Occipital lobe (tissue), 2 donors: ENCODE results near the gene USHBP1. TPM values are rescaled to one million over a fixed set of nuclear protein-coding genes. Genes with fewer than 3 reads are reported as not detected.

Source experiments
- DNase-seq: peaks from one replicate; lab custom pipeline; 2025; lab: John Stamatoyannopoulos, UW
- total RNA-seq: library from RNA; depleted of rRNA; stranded (reverse); fragments of >200 nt; gene quantifications from one replicate; pipeline ENCODE4 v1.2.3, GENCODE V29; 2014

The USHBP1 gene
- total RNA-seq, 1 donor from 2014 or later, result 0.47 TPM

DNA sequence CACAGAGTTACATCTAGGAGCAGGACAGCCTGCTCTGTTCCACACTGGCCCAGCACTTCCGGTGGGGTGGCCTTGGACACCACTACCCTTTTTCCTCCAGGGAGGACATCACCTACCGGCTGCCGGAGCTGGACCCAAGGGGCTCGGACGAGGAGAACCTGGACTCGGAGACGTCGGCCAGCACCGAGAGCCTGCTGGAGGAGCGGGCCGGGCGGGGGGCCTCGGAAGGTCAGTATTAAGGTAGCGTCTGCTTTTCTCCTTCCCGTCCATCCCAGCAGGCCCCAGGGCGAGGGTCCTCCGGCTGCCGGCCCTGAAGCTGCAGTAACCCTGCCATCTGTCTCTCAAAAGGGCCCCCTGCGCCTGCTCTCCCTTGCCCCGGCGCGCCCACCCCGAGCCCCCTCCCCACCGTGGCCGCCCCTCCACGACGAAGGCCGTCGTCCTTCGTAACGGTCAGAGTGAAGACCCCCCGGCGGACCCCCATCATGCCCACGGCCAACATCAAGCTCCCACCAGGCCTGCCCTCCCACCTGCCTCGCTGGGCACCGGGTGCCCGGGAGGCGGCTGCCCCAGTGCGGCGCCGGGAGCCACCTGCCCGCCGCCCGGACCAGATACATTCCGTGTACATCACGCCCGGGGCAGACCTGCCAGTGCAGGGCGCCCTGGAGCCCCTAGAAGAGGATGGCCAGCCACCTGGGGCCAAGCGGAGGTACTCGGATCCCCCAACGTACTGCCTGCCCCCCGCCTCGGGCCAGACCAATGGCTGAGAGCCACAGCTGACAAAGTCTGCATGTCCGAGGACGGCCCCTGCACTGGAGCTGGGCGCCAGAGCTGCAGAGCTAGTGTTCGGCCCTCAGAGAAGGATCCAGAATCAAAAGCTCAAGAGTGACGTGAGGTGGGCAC is 52.7 kb downstream of the USHBP1 start:
- no peak for DNase-seq

DNA sequence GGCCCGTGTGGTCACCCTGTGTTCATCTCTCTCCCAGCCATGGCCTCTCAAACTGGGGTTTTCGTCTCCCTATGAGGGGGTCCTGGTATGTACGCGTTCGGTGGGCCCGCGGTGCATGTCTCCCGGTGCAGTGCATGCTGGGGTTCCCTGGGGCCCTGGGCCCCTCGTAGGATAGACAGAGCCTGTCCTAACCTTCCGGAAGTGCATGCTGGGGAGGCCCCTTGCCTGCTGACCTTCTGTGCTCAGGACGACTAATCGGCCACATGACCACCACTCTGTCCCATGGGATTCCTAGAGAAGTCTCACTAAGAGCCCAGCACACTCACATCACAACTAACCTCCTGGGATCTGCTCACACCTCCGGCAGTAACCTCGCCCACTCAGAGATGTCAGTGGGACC is 54.2 kb downstream of the USHBP1 start:
- no peak for DNase-seq

DNA sequence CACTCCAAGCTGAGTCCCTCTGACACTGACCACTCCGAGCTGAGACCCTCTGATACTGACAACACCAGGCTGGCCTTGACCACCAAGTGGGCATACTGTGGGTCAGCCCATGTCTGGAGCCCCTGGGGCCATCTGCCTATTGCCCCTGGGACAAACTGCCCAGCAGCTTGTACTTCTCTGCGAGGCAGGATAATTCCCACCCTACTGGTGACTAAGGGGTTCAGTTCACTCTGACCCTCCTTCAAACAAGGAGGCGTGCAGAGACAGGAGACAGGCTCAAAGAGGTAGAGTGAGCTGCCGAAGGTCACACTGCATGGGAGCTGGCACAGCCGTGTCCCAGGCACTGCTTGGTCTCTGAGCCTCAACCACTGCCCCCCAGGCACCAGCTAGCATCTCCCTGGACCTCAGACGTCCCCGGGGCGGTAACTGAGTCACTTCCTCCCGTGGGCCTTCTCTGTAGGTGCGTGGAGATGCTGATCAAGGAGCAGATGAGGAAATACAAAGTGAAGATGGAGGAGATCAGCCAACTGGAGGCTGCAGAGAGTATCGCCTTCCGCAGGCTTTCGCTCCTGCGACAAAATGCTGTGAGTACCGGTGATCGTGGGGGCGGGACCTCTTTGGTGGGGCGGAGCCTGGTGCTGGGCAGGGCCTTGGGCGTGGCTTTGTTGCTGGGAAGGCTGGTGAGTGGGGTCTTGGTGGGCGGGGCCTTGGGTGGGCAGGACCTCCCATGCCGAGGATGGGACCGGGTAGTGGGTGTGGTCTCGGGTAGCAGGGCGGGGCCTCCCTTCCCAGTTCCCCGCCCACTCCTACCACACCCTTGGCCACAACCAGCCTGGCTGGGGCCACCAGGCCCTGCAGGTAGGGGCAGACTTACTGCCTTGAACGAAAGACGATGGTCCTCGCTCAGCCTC is 55.2 kb downstream of the USHBP1 start:
- no peak for DNase-seq

DNA sequence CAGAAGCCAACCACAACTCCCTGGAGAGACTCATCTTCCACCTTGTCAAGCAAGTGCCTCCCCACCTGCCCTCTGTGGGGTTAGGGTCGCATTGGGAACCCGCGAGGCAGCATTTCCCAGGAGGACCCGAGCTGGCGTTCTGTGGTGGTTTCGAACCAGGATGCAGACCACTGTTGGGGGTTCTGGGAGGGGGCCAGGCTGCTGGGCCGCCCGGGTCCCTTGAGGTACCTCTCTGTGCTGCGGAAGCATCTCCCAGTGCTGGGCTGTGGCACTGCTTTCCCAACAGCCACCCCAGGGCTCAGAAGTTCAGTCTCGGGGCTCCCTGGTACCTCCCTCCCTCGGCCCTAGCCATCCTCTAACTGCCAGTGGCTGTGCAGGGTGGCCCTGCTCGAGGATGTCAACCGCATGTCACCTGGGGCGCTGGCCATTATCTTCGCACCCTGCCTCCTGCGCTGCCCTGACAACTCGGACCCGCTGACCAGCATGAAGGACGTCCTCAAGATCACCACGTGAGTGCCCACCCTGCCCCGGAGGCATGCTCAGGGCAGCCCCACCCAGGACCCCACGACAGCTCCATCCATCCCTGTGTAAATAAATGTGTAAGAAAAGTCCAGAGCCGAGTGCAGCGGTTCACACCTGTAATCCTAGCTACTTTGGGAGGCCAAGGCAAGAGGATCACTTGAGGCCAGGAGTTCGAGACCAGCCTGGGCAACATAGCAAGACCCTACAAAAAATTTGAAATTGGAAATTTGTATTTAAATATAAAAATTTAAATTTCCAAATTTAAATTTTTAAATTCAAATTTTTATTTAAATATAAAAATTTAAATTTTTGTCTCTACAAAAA is 57.6 kb downstream of the USHBP1 start:
- no peak for DNase-seq

DNA sequence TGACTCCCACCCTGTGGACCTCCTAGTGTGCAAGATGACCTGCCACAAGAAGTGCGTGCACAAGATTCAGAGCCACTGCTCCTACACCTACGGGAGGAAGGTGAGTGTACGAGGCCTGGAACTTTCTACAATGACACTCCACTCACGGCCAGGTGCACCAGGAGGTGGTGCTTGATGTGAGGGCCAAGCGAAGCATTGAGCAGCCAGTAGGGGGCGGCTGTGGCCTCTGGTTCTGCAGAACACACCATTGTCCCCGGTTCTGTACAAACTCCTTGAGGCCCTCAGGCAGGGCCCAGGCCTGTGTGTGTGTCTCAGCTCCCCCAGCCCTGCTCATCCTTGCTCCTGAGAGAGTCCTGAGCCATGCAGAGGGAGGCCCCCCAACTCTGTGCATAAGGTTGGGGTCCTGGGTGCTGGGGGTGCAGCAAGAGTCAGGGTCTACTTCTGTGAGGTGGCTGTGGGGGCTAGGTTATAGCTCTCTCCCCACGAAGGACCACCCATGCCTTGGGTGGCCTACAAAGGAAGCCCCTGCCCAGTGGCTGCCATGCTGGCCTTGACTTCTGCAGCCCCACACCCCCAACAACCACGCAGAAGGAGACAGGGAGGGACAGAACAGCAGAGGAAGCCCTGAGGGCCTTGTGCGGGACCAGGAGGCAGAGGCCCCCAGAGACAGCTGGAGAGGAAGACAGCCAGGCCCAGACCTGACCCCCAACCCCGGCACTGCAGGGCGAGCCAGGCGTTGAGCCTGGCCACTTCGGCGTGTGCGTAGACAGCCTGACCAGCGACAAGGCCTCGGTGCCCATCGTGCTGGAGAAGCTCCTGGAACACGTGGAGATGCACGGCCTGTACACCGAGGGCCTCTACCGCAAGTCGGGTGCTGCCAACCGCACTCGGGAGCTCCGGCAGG is 59.1 kb downstream of the USHBP1 start:
- DNase-seq, result peak; percentile 17

DNA sequence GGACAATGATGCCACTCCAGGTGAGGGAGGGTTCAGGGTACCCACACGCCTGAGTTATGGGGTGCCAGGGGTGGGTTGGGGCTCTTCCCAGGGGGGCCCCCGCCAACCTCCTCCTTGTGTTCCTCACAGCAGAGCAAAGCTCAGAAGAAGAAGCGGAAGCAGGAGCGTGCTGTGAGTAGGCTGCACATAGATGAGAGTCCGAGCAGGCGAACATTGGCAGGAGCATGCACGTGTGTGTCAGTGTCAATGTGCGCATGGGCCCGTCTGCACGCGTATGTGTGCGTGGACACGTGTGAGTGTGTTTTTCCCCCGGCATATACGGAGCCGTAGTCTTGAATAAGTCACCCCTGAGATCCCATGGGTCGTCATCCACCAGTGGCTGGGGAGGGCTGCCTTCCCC is 61.8 kb downstream of the USHBP1 start:
- no peak for DNase-seq

DNA sequence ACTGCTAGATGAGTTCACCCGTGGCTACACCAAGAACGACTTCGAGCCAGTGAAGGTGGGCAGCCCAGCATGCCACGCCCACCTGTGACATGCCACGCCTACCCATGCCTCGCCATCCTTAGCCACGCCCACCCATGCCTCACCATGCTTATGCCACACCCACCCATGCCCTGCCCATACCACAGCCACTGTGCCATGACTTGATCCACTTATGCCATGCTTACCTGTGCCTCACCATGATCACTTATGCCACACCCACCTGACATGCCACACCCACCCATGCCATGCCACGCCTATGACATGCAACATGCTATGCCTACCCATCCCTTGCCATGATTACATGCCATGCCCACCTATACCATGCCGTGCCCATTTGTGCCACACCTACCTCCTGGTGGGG is 62.3 kb downstream of the USHBP1 start:
- DNase-seq, result no peak

DNA sequence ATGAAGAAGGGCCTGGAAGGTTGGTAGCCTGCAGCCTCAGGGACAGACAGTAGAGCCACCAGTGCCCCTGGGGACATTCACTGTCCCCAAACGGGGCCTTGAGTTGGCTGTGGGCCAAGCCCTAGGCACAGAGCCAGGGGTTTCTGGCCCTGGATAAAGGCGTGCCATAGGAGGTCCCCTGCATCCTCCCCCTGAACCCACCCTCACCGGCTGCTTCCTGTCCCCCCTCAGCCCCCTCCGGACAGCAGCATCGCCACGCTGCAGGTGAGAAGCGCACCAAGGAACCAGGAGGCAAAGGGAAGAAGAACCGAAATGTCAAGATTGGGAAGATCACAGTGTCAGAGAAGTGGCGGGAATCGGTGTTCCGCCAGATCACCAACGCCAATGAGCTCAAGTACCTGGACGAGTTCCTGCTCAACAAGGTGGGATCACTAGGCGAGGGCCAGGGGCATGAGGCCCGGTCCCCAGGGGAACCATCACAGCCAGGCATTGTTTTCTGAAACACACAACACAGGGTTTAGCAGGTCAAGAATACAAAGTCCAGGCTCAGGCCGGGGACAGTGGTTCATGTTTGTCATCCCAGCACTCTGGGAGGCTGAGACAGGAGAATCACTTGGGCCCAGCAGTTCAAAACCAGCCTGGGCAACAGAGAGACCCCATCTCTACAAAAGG is 64.0 kb downstream of the USHBP1 start:
- no peak for DNase-seq

Other genes with a start within 250 kb of the USHBP1 start
- gene CPAMD8, start 237.9 kb downstream of the USHBP1 start, total RNA-seq, result 7.8 TPM
- 1.9 TPM for gene HAUS8, start 189.3 kb downstream of the USHBP1 start, total RNA-seq
- gene MYO9B, start 189.0 kb downstream of the USHBP1 start, total RNA-seq, result 24.0 TPM
- gene USE1, start 49.4 kb downstream of the USHBP1 start, total RNA-seq, result 10.1 TPM
- 1.4 TPM for gene OCEL1, start 38.5 kb downstream of the USHBP1 start, total RNA-seq
- gene NR2F6, start 18.8 kb downstream of the USHBP1 start, total RNA-seq, result 9.8 TPM
- 59.0 TPM for gene BABAM1, start 2.7 kb upstream of the USHBP1 start, total RNA-seq
- gene ANKLE1, start 17.2 kb upstream of the USHBP1 start, total RNA-seq, result 0.94 TPM
- gene ABHD8, start 38.7 kb upstream of the USHBP1 start, total RNA-seq, result 20.6 TPM
- 9.0 TPM for gene MRPL34, start 41.1 kb upstream of the USHBP1 start, total RNA-seq
- gene DDA1, start 44.8 kb upstream of the USHBP1 start, total RNA-seq, result 10.0 TPM
- 29.6 TPM for gene ANO8, start 70.1 kb upstream of the USHBP1 start, total RNA-seq
- 23.2 TPM for gene GTPBP3, start 72.8 kb upstream of the USHBP1 start, total RNA-seq
- 0.94 TPM for gene PLVAP, start 112.6 kb upstream of the USHBP1 start, total RNA-seq
- gene CCDC194, start 129.5 kb upstream of the USHBP1 start, total RNA-seq, result not detected
- 3.3 TPM for gene BST2, start 140.9 kb upstream of the USHBP1 start, total RNA-seq
- 19.3 TPM for gene MVB12A, start 155.3 kb upstream of the USHBP1 start, total RNA-seq
- gene TMEM221, start 183.9 kb upstream of the USHBP1 start, total RNA-seq, result 0.94 TPM
- gene NXNL1, start 196.2 kb upstream of the USHBP1 start, total RNA-seq, result not detected
- gene SLC27A1, start 205.8 kb upstream of the USHBP1 start, total RNA-seq, result 14.2 TPM
- gene PGLS, start 246.9 kb upstream of the USHBP1 start, total RNA-seq, result 36.3 TPM